Brain microvascular endothelial cell (primary cell): ENCODE data around the gene ENOX1.
"Not testable (repeated sequence)": the region's sequence is repeated elsewhere in the genome, so short reads cannot be mapped to it uniquely, and the experiment has no call there.

ENCODE experiments used
- DNase-seq: peaks from one replicate; pipeline ENCODE4 v3.0.0-alpha.2; 2020
- H3K27ac ChIP-seq: fragments of 250-450 bp; sonication (Bioruptor Pico); 2 replicates; pipeline ENCODE4 v1.5.1; 2020; ENCODE audit warnings: mild to moderate bottlenecking, moderate library complexity
- H3K27me3 ChIP-seq: fragments of 250-450 bp; sonication (Bioruptor Pico); replicated peaks from 2 replicates; pipeline ENCODE4 v1.5.1; 2020; ENCODE audit warnings: mild to moderate bottlenecking
- H3K36me3 ChIP-seq: fragments of 250-450 bp; sonication (Bioruptor Pico); replicated peaks from 2 replicates; pipeline ENCODE4 v1.5.1; 2020; ENCODE audit warnings: mild to moderate bottlenecking
- H3K4me3 ChIP-seq: 2 replicates; pipeline ENCODE4 v1.5.1; 2011; ENCODE audit warnings: low read depth, mild to moderate bottlenecking, control low read depth, low read length, moderate library complexity
- CTCF ChIP-seq: IDR thresholded peaks from 2 replicates; pipeline ENCODE4 v1.5.1; 2011; ENCODE audit warnings: low read depth, mild to moderate bottlenecking, moderate library complexity, low read length, control low read depth, inconsistent platforms; ENCODE audit errors: missing control alignments
- in situ Hi-C: cut with HindIII; loops from 2 replicates; pipeline ENCODE4 v1.10.0; 2017; ENCODE audit warnings: low sequenced_read_pairs, low pct_ligation_motif_present

The ENOX1 gene

DNA sequence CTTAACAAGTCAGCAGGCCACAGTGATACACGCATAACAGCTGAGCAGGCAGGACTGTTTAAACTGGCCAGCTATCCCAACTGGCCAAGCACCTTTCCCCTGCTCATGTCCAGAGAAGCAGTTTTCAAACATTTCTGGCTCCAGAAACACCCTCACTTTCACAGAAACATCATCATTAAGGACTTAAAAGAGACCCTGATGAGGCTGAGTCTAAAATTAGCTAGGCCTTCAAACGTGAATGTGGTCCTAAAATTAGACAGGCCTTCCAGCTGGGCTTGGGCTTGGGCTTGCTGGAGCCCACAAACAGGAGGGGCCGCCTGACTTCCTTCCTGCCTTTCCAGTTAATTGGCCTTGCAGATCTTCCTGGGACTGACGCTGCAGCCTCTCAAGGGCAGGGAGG, 429.2 kb downstream of the ENOX1 start:
- TF ChIP-seq CTCF, result no peak
- no peaks in the 10 kb centered on the region for H3K27me3 ChIP-seq
- H3K36me3 ChIP-seq, result no peaks in the 10 kb centered on the region
- no peak overlapping the region for H3K4me3 ChIP-seq
- in situ Hi-C loops, result no loop called here
- no peak for DNase-seq
- H3K27ac ChIP-seq, result no peak overlapping the region

- no peak for DNase-seq
- H3K27me3 ChIP-seq, result no peaks in the 10 kb centered on the region
- in situ Hi-C loops, result no loop called here
- H3K4me3 ChIP-seq, result no peak overlapping the region
- H3K27ac ChIP-seq, result no peak overlapping the region
- H3K36me3 ChIP-seq, result no peaks in the 10 kb centered on the region
- TF ChIP-seq CTCF, result no peak
Measured at GRCh38 chr13:43356567-43356966, 430.2 kb downstream of the ENOX1 start.

DNA sequence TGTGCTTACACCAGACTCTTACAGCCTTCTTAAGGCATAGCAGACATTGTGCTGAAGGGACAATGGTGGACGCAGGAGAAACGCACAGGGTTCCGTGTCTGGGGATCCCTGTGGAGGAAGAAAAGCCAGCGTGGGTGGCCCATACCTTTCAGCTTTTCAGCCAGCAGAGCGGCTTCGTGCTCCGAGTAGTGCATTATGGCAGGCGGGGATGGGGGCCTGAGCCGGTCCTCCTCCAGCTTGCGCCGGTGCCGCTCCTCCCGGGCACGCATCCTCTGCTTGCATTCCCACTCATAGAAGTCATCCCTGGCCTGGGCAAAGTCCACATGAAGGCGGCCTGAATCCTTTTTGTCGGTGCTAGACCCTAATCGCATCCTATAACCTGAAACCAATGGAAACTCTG, 431.0 kb downstream of the ENOX1 start:
- in situ Hi-C loops, result no loop called here
- H3K4me3 ChIP-seq, result no peak overlapping the region
- no peak for DNase-seq
- no peaks in the 10 kb centered on the region for H3K36me3 ChIP-seq
- no peaks in the 10 kb centered on the region for H3K27me3 ChIP-seq
- TF ChIP-seq CTCF, result no peak
- no peak overlapping the region for H3K27ac ChIP-seq

DNA sequence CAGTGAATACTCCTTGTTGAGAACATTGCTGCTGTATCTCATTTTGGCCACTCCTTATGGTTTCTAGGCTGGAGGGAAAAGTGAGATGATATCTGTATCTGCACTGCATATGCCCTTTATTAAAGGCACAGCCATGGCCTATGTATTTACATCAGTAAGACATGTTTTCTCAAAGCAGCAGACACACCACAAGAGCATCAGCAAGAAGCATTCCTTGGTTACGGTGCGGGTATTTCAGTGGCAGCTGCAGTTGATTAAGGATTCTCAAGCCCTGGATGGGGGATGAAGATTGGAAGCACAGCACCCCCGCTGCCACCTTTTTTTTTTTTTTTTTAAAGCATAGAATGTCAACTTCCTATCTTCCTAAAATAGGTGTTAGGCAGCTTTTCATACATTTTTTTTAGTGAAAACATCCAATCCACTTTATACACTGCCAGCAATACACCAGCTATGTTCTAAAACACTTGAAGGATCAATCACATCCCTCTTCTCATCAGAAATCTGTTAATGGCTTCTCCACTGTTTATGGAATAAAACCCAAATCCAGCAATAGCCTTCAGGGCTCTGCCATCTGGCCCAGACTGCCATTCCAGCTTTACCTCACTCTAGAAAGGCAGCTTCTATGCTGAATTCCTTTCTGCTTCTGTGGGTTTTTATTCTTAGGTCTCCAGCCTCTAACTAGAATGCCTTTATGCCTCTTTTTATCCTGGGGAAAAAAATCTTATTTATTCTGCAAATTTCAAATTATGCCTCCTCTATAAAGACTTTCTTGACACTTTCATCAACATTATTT, 432.4 kb downstream of the ENOX1 start:
- Histone ChIP-seq H3K4me3 (no peak overlapping the region), H3K36me3 (no peaks in the 10 kb centered on the region), H3K27me3 (no peaks in the 10 kb centered on the region), H3K27ac (no peak overlapping the region)
- no peak for TF ChIP-seq CTCF
- in situ Hi-C loops, result no loop called here
- no peak for DNase-seq

DNA sequence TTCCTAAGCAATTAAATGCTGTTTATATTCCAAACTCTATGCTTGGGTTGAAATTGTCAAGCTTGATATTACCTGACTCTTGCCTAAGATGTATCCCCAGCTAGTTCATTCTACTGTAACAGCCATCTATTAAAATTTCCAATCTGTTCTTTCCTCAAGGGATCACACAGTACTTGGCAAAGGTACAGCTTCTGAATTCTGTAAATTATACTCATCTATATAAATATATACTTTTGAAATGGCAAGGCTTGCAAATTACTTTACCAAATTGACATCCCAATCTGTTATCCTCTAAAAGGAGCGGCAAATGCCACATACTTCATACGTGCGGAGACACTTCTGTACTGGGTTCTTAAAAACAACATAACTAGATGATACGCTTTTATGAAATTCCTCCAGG, 433.1 kb downstream of the ENOX1 start:
- no peak overlapping the region for H3K27ac ChIP-seq
- TF ChIP-seq CTCF, result no peak
- no peaks in the 10 kb centered on the region for H3K36me3 ChIP-seq
- H3K4me3 ChIP-seq, result no peak overlapping the region
- no peak for DNase-seq
- H3K27me3 ChIP-seq, result no peaks in the 10 kb centered on the region
- in situ Hi-C loops, result no loop called here

DNA sequence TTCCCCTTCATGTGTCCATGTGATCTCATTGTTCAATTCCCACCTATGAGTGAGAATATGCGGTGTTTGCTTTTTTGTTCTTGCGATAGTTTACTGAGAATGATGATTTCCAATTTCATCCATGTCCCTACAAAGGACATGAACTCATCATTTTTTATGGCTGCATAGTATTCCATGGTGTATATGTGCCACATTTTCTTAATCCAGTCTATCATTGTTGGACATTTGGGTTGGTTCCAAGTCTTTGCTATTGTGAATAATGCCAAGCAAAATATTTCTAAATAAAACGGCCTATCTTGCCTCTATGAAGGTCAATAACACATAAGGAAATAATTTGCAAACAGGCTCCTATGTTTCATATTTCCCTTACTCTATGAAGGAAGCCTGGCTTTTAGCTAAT, 435.2 kb downstream of the ENOX1 start:
- DNase-seq, H3K27me3 ChIP-seq, in situ Hi-C loops, H3K27ac ChIP-seq, H3K36me3 ChIP-seq, H3K4me3 ChIP-seq: not testable (repeated sequence)
